ENCODE data around the gene OR8K5. TPM values are rescaled to one million over a fixed set of nuclear protein-coding genes. Genes with fewer than 3 reads are reported as not detected.

Gene OR8K5
- total RNA-seq, 4 donors from 2014 or later, result not detected

DNA sequence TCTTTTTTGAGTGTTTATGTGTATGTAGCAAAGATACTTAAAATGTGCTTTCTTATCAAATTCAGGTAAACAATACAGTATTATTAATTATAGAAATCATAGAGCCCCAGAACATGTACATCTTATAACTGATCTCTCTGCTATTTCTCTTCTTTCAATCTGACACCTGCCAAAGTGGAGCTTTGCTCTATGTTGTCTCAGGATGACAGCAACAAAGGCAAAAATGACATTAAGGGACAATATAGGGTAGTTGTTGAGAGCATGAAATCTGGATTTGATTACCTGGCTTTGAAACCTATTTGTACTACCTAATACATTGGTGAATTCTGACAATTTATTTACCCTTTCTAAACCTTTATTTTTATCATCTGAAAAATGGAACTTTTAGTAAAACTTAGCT lies 23.3 kb upstream of the OR8K5 start:
- TF ChIP-seq, protein P1, sequence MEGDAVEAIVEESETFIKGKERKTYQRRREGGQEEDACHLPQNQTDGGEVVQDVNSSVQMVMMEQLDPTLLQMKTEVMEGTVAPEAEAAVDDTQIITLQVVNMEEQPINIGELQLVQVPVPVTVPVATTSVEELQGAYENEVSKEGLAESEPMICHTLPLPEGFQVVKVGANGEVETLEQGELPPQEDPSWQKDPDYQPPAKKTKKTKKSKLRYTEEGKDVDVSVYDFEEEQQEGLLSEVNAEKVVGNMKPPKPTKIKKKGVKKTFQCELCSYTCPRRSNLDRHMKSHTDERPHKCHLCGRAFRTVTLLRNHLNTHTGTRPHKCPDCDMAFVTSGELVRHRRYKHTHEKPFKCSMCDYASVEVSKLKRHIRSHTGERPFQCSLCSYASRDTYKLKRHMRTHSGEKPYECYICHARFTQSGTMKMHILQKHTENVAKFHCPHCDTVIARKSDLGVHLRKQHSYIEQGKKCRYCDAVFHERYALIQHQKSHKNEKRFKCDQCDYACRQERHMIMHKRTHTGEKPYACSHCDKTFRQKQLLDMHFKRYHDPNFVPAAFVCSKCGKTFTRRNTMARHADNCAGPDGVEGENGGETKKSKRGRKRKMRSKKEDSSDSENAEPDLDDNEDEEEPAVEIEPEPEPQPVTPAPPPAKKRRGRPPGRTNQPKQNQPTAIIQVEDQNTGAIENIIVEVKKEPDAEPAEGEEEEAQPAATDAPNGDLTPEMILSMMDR (IDR thresholded peaks at IDR 0.05), result no peak
- TF ChIP-seq POLR2AphosphoS5 (IDR thresholded peaks at IDR 0.05), result no peak
- TF ChIP-seq POLR2A (IDR thresholded peaks at IDR 0.05; ENCODE audit: low read depth), result no peak
- TF ChIP-seq EP300 (IDR thresholded peaks at IDR 0.05), result no peak
- intact Hi-C loops (cut with DNase I), result no loop called here
- peaks cover 0 to 13% (median 7%) of the 10 kb centered on the region in 4 donors for H3K9me3 ChIP-seq

DNA sequence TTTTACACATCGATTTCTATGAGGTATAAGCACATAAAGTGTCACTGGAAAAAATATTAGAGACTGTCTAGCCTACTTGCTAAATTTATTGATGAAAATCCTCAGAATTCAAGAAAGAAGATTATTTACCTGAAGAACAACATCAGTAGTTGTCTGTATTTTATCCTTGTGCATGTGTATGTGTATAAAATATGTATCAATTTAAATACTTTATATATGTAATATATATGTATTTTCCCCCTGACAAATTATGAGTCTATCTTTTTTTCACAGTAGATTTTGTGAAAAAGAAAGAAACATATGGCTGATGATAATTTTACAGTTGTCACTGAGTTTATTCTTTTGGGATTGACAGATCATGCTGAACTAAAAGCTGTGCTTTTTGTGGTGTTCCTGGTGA lies 16.2 kb upstream of the OR8K5 start, which contains the start of gene OR5J2:
TSS of gene OR5J2 (plus strand) at position 301 of the 400 bp plus-strand sequence. CDS start at position 301, 0 bp downstream.
- no peaks in the 10 kb centered on the region for H3K4me1 ChIP-seq
- no peak within 1 kb of the TSS for H3K27ac ChIP-seq (replicated peaks in 1 of 4)
- 78% methylated on average over 1 of the region's 1 CpG for WGBS
- DNase-seq (ENCODE audit: extremely low spot score), result no peak
- no peaks in the 10 kb centered on the region for H3K36me3 ChIP-seq
- H3K27me3 ChIP-seq, result no peaks in the 10 kb centered on the region
- intact Hi-C loops (cut with DNase I), result no loop called here
- no peak within 1 kb of the TSS for H3K4me3 ChIP-seq
- TF ChIP-seq POLR2AphosphoS5 (IDR thresholded peaks at IDR 0.05) (no peak), POLR2A (IDR thresholded peaks at IDR 0.05; ENCODE audit: low read depth) (no peak), EP300 (IDR thresholded peaks at IDR 0.05) (no peak)
- TF ChIP-seq, protein P1 (IDR thresholded peaks at IDR 0.05), result no peak
- H3K9me3 ChIP-seq, result peaks cover 0 to 13% (median 7%) of the 10 kb centered on the region in 4 donors

More for the DNA sequence above, 23.3 kb upstream of the OR8K5 start:
- Histone ChIP-seq H3K4me1 (no peaks in the 10 kb centered on the region), H3K27me3 (no peaks in the 10 kb centered on the region), H3K4me3 (no peak overlapping the region), H3K36me3 (no peaks in the 10 kb centered on the region), H3K27ac (replicated peaks in 1 of 4) (no peak overlapping the region)
- DNase-seq (ENCODE audit: extremely low spot score), result no peak

DNA sequence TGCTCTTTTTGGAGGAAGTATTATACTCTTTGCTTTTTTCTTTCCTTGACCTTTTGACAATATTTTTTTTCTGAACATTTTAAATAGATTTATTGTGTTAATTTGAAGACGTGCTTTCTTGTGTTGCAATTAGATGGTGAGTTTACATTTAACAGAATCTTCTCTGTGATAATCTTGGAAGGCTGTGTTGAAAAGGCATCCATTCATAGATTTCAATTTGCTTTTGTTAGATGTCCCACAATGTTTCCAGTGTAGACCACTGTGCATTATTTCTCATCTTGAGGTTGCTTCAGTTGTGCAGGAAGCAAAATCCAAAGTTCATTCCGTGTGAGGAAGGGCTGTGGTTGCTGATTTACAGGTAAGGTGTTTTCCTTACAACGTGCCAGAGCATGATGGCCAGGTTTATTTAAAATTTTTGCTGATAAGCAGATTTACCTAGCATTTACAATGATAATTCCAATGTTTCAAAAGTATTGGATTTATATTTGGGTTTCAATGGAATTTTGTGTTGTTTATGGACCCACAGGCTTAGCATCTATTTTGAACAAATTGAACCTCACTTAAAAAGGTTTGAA lies 12.2 kb upstream of the OR8K5 start:
- intact Hi-C loops (cut with DNase I), result no loop called here
- no peak overlapping the region for H3K4me3 ChIP-seq
- H3K27me3 ChIP-seq, result no peaks in the 10 kb centered on the region
- 58% methylated on average over 3 of the region's 3 CpGs for WGBS
- no peaks in the 10 kb centered on the region for H3K9me3 ChIP-seq
- no peak overlapping the region for H3K27ac ChIP-seq (replicated peaks in 1 of 4)
- no peak for TF ChIP-seq EP300 (IDR thresholded peaks at IDR 0.05)
- TF ChIP-seq, protein P1 (IDR thresholded peaks at IDR 0.05), result no peak
- no peak for TF ChIP-seq POLR2A (IDR thresholded peaks at IDR 0.05; ENCODE audit: low read depth)
- no peaks in the 10 kb centered on the region for H3K36me3 ChIP-seq
- H3K4me1 ChIP-seq, result no peaks in the 10 kb centered on the region
- DNase-seq (ENCODE audit: extremely low spot score), result no peak

DNA sequence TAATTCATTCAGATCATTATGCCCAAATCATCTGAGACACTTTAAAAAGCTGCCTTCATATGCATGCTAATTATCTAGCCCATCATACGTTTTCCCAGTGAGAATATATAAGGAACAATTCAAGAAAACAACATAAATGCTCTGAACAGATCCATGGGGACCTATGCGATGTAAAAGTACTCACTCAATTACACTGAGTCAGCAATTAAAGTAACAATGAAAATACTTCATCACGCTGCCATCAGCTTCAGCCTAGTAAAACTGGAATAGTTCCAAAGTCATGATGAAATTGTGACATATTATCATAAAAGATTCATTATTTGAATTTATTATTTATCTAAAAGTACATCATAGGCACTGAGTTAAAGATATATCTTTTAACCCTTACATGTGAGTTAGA lies 3.7 kb upstream of the OR8K5 start:
- Histone ChIP-seq H3K4me3 (no peak overlapping the region), H3K4me1 (no peaks in the 10 kb centered on the region), H3K36me3 (no peaks in the 10 kb centered on the region), H3K27ac (replicated peaks in 1 of 4) (no peak overlapping the region), H3K27me3 (no peaks in the 10 kb centered on the region), H3K9me3 (no peaks in the 10 kb centered on the region)
- DNase-seq (ENCODE audit: extremely low spot score), result no peak
- WGBS, result 59% methylated on average over 3 of the region's 3 CpGs
- intact Hi-C loops (cut with DNase I), result no loop called here
- TF ChIP-seq EP300 (IDR thresholded peaks at IDR 0.05) (no peak), POLR2AphosphoS5 (IDR thresholded peaks at IDR 0.05) (no peak), POLR2A (IDR thresholded peaks at IDR 0.05; ENCODE audit: low read depth) (no peak)
- TF ChIP-seq, protein P1 (IDR thresholded peaks at IDR 0.05), result no peak

DNA sequence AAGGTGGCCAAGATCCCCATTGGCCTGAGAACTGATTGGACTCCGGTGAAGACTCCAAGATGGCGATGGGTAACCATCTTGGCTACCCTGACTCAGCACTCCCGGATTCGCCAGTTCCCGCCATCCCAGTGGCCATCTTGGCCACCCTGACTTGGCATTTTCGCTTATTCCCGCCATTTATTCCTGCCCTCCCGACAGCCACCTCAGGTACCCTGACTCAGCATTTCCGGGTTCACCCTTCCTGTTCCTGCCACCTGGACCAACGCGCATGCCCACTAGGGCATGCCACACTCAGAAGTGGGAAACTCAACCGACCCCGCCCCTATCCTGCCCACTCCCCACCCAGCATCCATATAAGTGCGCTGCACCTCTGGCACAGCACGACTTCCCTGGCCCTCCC lies 7.8 kb downstream of the OR8K5 start:
- H3K27ac ChIP-seq (replicated peaks in 1 of 4), result no peak overlapping the region
- H3K36me3 ChIP-seq, result no peaks in the 10 kb centered on the region
- H3K4me1 ChIP-seq, result no peaks in the 10 kb centered on the region
- TF ChIP-seq POLR2A (IDR thresholded peaks at IDR 0.05; ENCODE audit: low read depth) (no peak), POLR2AphosphoS5 (IDR thresholded peaks at IDR 0.05) (no peak), EP300 (IDR thresholded peaks at IDR 0.05) (no peak)
- TF ChIP-seq, protein P1 (IDR thresholded peaks at IDR 0.05), result no peak
- no peak overlapping the region for H3K4me3 ChIP-seq
- no peak for DNase-seq (ENCODE audit: extremely low spot score)
- WGBS, result 90% methylated on average over 15 of the region's 15 CpGs
- peaks cover 0 to 35% (median 7%) of the 10 kb centered on the region in 4 donors for H3K9me3 ChIP-seq
- intact Hi-C loops (cut with DNase I), result no loop called here
- H3K27me3 ChIP-seq, result no peaks in the 10 kb centered on the region

Measured in esophagus muscularis mucosa (tissue), 4 donors.